Smooth muscle cell (in vitro differentiated cells): Measurements from ENCODE around the gene FILIP1L. TPM values are rescaled to one million over a fixed set of nuclear protein-coding genes. Genes with fewer than 3 reads are reported as not detected.
A peak's percentile ranks its signal among the peaks of the same experiment; 100 is the strongest.

Experiments
- DNase-seq: peaks from one replicate; lab custom pipeline; 2025; ENCODE audit not compliant: unreplicated experiment; lab: John Stamatoyannopoulos, UW
- H2AFZ ChIP-seq: fragments of 200-600 bp; sonication (generic); 2 replicates; pipeline ENCODE4 v1.6.0; 2016; ENCODE audit warnings: antibody characterized with exemption, low read depth, mild to moderate bottlenecking
- H3F3A ChIP-seq: fragments of 200-600 bp; sonication (generic); 2 replicates; pipeline ENCODE4 v1.6.0; 2017; ENCODE audit warnings: antibody characterized with exemption, low read depth
- H3K27ac ChIP-seq: fragments of 200-600 bp; sonication (generic); 2 replicates; pipeline ENCODE4 v1.5.1; 2016; ENCODE audit warnings: low read depth, mild to moderate bottlenecking
- H3K27me3 ChIP-seq: fragments of 200-600 bp; sonication (generic); 2 replicates; pipeline ENCODE4 v1.6.1; 2016; ENCODE audit warnings: low read depth, mild to moderate bottlenecking
- H3K36me3 ChIP-seq: fragments of 200-600 bp; sonication (generic); 2 replicates; pipeline ENCODE4 v1.5.1; 2016; ENCODE audit warnings: low read depth
- H3K4me1 ChIP-seq: fragments of 200-600 bp; sonication (generic); 2 replicates; pipeline ENCODE4 v1.5.1; 2016; ENCODE audit warnings: low read depth
- H3K4me2 ChIP-seq: fragments of 200-600 bp; sonication (generic); 2 replicates; pipeline ENCODE4 v1.6.0; 2016; ENCODE audit warnings: mild to moderate bottlenecking
- H3K4me3 ChIP-seq: fragments of 200-600 bp; sonication (generic); 2 replicates; pipeline ENCODE4 v1.5.1; 2016; ENCODE audit warnings: mild to moderate bottlenecking
- H3K79me2 ChIP-seq: fragments of 200-600 bp; sonication (generic); 2 replicates; pipeline ENCODE4 v1.6.0; 2016; ENCODE audit warnings: low read depth, mild to moderate bottlenecking
- H3K9ac ChIP-seq: fragments of 200-600 bp; sonication (generic); 2 replicates; pipeline ENCODE4 v1.6.0; 2016; ENCODE audit warnings: low read depth
- H3K9me3 ChIP-seq: fragments of 200-600 bp; sonication (generic); replicated peaks from 2 replicates; pipeline ENCODE4 v1.5.1; 2016; ENCODE audit warnings: low read depth
- H4K20me1 ChIP-seq: fragments of 200-600 bp; sonication (generic); 2 replicates; pipeline ENCODE4 v1.6.0; 2016; ENCODE audit warnings: low read depth
- CTCF ChIP-seq: fragments of 200-600 bp; sonication (generic); IDR thresholded peaks from 2 replicates; pipeline ENCODE4 v1.5.1; 2017; ENCODE audit warnings: borderline replicate concordance, mild to moderate bottlenecking, antibody characterized with exemption; ENCODE audit not compliant: insufficient read depth, poor library complexity, severe bottlenecking
- WGBS: methylation state at CpG from one replicate; pipeline ENCODE4 v1.1.7; 2016; ENCODE audit warnings: low lambda C conversion rate; 5-methylcytosine and 5-hydroxymethylcytosine counted together
- polyA plus RNA-seq: library from polyadenylated mRNA; unstranded; fragments of >200 nt; fragmentation: Nextera tagmentation; extraction: Ambion mirVana; gene quantifications from 2 replicates; pipeline ENCODE4 v1.2.1, GENCODE V29; 2016
- total RNA-seq: library from RNA; depleted of rRNA; stranded (reverse); fragments of >200 nt; gene quantifications from 2 replicates; pipeline ENCODE4 v1.2.3, GENCODE V29; 2014

FILIP1L gene
- total and polyA plus RNA-seq, 2 experiments from 2014 or later, result 56.2 to 104 TPM

DNA sequence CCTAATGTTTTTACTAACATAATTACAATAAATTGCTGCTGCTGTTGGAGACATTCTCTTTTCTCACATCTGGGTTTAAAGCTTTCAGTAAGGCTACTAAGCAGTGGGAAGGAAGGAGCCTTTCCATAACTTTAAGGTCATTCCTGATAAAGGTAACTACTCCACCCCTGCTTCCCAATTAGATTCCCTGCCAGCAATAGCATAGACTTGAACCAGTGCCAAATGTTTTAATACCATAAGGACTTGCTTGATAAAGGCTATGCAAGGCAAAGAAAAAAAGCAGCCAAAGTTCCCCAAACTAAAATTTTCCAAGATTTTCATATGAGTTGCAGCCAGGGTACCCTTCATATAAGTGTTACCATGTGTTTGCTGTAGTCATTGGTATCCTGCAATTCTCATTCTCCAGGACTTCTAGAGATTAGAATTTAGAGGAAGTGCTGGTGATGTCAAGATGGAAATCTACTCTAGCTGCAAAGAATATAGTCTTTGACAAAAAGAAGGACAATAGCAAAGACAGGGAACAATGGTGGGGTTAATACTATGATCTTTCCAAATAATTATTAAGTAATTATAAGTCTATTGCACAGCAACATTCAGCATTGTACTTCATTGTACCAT lies 106.1 kb downstream of the FILIP1L start:
- H3K9ac ChIP-seq, result no peak overlapping the region
- no peak for TF ChIP-seq CTCF
- peaks cover 16% of the 10 kb centered on the region for H3K4me1 ChIP-seq
- no peak overlapping the region for H3K27ac ChIP-seq
- no peaks in the 10 kb centered on the region for H3K36me3 ChIP-seq
- no peaks in the 10 kb centered on the region for H3F3A ChIP-seq
- no peaks in the 10 kb centered on the region for H3K9me3 ChIP-seq
- H3K27me3 ChIP-seq, result no peaks in the 10 kb centered on the region
- H4K20me1 ChIP-seq, result no peaks in the 10 kb centered on the region
- no peak overlapping the region for H3K4me2 ChIP-seq
- no peak overlapping the region for H2AFZ ChIP-seq
- H3K79me2 ChIP-seq, result no peaks in the 10 kb centered on the region
- H3K4me3 ChIP-seq, result no peak overlapping the region
- DNase-seq, result no peak

DNA sequence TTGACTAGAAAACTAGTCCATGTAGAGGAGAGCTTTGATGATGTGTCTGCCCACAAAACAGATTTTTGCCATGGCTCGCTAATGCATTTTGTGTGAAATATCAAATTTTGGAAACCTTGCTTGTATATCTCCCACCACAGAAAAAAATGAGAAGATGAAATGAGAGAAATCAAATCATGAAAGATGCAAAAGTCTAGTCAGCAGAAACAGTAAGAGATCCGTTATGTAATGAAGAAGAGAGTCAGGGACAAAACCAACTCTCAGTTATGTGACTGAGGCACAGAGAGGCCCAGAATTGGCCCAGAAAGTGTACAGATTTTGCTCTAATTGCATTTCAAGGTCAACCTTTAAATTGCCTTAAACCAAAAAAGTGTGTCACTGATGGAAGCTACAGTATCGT lies 107.0 kb downstream of the FILIP1L start:
- no peak overlapping the region for H3K27ac ChIP-seq
- no peaks in the 10 kb centered on the region for H4K20me1 ChIP-seq
- H3K4me2 ChIP-seq, result no peak overlapping the region
- H3K9me3 ChIP-seq, result no peaks in the 10 kb centered on the region
- H3K4me1 ChIP-seq, result peaks cover 16% of the 10 kb centered on the region
- DNase-seq, result no peak
- no peaks in the 10 kb centered on the region for H3K27me3 ChIP-seq
- no peak overlapping the region for H3K4me3 ChIP-seq
- H3K36me3 ChIP-seq, result no peaks in the 10 kb centered on the region
- peak overlapping the region; percentile 24 for H2AFZ ChIP-seq
- TF ChIP-seq CTCF, result no peak
- WGBS, result 98% methylated on average over 3 of the region's 3 CpGs
- H3F3A ChIP-seq, result no peaks in the 10 kb centered on the region
- no peak overlapping the region for H3K9ac ChIP-seq
- no peaks in the 10 kb centered on the region for H3K79me2 ChIP-seq

DNA sequence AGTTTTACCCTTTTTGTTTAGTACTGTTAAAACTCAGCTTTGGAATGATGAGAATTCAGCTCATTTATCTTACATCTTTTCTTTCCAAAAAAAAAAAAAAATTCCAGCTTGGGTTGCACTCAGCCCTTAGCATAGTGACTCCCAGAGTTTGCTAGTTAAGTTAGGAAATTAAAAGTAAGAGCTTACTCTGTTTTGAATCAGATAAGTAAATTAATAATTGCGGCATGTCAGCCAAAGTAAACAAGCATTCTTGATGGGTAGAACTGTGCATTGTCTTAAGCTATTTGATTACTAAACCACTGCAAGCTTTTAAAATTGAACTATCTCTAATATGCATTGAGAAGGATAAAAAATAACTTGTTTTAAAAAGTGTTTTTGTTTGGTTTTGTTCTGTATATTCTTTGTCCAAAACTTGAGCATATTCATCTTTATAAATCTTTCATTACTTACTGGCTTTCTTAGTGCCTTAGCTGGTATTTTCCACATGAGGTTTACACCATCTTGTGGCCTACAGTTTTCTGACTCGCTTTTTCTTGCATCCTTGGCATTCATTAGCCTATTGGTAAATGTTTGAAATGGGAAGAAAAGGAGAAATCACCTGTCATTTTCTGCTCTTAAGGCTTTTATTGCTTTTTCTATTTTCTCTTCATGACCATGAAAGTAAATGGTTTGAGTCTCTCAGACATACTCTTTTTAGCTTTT lies 107.6 kb downstream of the FILIP1L start:
- H4K20me1 ChIP-seq, result no peaks in the 10 kb centered on the region
- H3K27ac ChIP-seq, result peak overlapping the region; percentile 59
- no peak overlapping the region for H3K9ac ChIP-seq
- no peaks in the 10 kb centered on the region for H3K79me2 ChIP-seq
- DNase-seq, result no peak
- WGBS, result 52% methylated on average over 2 of the region's 2 CpGs
- H3K4me3 ChIP-seq, result no peak overlapping the region
- peaks cover 16% of the 10 kb centered on the region for H3K4me1 ChIP-seq
- TF ChIP-seq CTCF, result no peak
- peak overlapping the region; percentile 24 for H2AFZ ChIP-seq
- H3K36me3 ChIP-seq, result no peaks in the 10 kb centered on the region
- no peaks in the 10 kb centered on the region for H3K9me3 ChIP-seq
- H3K4me2 ChIP-seq, result peak overlapping the region; percentile 35
- no peaks in the 10 kb centered on the region for H3F3A ChIP-seq
- no peaks in the 10 kb centered on the region for H3K27me3 ChIP-seq
